GM21619 (cell line): Measurements from ENCODE around the gene VTN.

ENCODE experiments used
- ATAC-seq: cut with Tn5 transposase; IDR thresholded peaks from one replicate; pipeline ENCODE4 v1.9.1; 2021; ENCODE audit not compliant: unreplicated experiment

Gene VTN

DNA sequence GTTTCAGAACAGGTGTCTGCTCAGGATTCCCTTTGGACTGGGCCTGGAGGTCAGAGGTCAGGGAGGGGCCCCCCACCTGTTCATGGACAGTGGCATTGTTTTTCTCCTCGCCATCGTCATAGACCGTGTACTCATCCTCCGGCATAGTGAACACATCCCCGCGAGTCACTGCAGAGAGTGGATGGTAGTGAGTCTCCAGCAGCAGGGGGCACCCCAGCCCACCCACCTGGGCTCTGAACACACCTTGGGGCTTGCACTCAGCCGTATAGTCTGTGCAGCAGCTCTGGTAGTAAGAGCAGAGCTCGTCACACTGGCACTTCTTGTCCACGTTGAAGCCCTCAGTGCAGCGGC, 448 bp downstream of the VTN start:
- no peak for ATAC-seq

DNA sequence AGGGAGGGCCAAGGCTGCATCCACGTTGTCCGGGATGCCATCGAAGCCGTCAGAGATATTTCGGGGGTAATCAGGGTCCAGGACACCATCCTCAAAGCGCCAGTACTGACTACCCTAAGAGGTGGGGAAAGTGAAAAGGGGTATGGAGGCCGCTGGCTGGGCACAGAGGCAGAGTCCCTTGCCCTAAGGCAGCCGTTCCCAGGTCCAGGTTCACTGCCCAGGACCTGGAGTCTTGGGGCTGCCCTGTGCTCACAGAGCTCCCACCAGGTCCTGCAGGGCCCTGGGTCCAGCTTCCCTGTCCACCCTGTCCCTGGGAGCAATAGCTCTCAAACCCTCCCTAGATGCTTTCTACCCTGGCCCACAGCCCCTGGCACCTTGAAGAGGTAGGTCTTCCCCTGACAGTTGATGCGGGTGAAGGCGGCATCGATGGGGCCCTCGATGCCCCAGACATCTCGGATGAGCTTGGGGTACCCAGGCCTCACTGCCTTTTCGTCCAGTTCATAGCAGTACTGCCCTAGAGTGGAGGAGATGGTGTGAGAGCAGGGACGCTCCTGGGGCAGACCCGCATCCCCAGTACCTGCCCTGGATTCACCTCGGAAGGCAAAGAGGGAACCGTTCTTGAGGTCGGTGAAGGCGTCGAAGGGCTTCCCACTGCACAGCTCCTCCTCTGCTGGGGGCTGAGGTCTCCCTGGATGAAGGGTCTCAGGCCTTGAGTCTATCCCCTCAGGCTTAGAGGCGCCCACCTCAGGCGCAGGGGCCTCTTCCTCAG, 1.0 kb downstream of the VTN start:
- ATAC-seq: no peak

DNA sequence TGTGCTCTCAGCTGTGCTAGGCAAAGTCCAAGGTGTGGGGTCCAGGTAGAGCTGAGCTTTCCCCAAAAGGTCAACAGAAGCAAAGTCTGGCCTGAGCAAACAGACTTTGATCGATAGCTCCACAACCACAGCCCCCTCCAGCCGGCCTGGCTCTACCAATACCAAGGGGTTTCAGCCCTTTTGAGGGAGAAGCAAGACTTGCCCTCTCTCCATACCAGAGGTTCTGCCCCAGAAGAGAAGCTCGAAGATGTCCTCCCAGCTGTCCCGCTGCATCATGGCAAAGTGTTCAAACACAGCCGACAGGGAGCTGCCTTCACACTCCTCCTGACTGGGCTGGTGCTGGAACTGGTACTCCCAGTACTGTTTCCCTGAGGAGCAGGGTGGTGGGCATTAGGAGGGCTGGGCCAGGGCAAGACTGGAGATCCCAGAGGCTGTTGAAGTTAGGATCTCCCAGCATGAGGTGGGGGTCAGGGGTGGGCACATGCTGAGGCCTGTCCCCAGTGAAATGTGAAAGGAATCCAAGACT, 1.7 kb downstream of the VTN start:
- ATAC-seq: no peak

- ATAC-seq: no peak
These were observed 2.3 kb downstream of the VTN start for GRCh38 chr17:28367641-28368305.

DNA sequence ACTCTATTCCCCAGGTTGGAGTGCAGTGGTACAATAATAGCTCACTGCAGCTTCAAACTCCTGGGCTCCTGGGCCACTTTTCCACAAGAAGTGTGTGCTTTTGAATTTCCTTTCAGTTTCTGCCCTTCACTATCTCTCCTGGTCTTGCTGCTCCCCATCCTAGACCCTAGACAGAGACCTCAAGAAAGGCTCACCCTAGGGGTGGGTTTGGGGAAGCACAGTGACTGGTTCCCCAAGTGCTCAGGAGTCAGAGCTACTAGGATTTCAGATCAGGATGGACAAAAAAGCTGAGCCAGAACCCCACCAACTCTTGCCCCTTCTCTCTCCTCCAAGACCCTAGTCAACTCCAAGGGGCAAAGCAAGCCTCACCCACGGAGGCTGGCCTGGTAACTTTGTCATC, 3.5 kb downstream of the VTN start:
- ATAC-seq: no peak

- no peak for ATAC-seq
These were observed 4.6 kb downstream of the VTN start for GRCh38 chr17:28365487-28365886.

- no peak for ATAC-seq
These were observed 5.3 kb downstream of the VTN start, which contains the start of gene SEBOX for GRCh38 chr17:28364665-28365363. TSS of gene SEBOX (minus strand) at chr17:28365199. CDS start at chr17:28365151, 48 bp downstream.

GRCh38 chr17:28363776-28364650, 6.1 kb downstream of the VTN start:
- ATAC-seq: no peak

- no peak for ATAC-seq
These were observed 6.9 kb downstream of the VTN start for GRCh38 chr17:28363186-28363585.

- ATAC-seq: no peak
These were observed 12.3 kb downstream of the VTN start for GRCh38 chr17:28357901-28358197.

GRCh38 chr17:28357061-28357900, 12.8 kb downstream of the VTN start, which contains the start of gene POLDIP2:
TSS of gene POLDIP2 (minus strand) at chr17:28357527. CDS start at chr17:28357448, 79 bp downstream.
- ATAC-seq: peak; percentile 91

- no peak for ATAC-seq
These were observed 19.8 kb downstream of the VTN start for GRCh38 chr17:28350271-28350670.

GRCh38 chr17:28348979-28349378, 21.1 kb downstream of the VTN start:
- ATAC-seq: no peak

DNA sequence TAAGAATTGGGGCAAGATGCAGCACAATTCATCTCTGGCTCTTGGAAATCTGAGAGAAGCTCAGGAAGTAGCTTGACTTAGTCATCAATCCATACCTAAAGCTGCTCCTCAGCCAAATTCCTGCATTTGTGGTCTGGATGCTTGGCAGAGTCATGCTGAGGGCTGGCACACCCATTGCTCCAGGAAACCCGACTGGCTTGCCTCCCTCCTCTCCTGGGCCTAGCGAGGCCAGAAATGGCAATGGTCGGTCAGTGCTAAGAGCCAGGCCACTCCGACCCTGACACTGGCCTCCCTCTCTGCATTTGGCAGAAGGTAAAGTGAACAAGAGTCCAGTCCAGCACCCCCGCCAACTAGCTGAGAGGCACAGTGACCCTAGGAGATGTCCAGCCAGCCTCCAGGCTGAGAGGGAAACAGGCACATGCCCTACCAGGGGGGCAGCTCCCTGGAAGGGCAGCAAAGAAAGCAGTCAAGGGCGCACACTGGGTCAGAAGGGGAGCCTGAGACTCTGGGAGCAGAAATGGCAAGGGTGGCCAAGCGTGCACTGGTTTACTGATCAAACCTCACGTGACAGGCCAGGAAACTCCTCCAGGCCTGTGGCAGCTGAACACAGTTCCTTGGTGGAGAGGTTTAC, 22.7 kb downstream of the VTN start:
- ATAC-seq: no peak

DNA sequence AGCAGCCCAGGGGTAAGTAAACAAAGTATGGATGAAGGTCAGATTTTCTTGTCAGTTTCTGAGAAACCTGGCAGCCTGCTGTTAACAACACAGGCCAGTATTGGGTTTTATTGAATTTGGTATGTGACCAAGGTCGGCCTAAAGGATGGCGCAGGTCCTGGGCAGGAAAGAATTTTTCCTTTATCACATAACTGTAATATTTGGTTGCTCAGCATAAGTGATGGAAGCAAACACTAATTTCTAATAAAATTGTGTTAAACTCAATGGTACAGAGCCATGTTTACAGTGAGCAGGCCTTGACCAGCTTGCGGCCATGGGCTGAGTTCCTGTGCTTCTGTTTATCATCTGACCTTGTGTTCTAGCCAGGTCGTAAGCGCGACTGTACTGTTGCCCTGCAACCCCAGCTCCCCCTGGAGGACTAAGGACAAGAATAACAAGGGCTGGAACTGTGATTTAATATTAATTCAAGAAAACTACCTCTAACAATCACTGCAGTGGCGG, 23.3 kb downstream of the VTN start:
- ATAC-seq: no peak

DNA sequence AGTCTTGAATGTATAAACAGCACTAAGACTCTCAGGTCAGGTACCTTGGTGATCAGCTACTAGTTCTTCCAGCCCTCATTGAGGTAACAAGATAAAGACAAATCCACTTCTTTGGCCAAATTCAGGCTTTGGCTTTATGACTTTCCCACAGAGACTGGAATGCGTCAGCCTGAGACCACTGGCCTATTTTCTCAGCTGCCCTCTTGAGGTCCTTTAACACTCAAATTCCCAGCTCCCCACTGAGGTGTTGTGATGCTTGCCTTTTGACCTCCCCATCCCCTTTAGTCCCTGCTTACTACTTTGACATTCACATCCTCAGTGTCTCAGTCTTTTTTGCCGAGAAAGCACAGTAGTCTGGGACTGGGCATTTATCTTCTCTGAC, 23.9 kb downstream of the VTN start:
- ATAC-seq: no peak

DNA sequence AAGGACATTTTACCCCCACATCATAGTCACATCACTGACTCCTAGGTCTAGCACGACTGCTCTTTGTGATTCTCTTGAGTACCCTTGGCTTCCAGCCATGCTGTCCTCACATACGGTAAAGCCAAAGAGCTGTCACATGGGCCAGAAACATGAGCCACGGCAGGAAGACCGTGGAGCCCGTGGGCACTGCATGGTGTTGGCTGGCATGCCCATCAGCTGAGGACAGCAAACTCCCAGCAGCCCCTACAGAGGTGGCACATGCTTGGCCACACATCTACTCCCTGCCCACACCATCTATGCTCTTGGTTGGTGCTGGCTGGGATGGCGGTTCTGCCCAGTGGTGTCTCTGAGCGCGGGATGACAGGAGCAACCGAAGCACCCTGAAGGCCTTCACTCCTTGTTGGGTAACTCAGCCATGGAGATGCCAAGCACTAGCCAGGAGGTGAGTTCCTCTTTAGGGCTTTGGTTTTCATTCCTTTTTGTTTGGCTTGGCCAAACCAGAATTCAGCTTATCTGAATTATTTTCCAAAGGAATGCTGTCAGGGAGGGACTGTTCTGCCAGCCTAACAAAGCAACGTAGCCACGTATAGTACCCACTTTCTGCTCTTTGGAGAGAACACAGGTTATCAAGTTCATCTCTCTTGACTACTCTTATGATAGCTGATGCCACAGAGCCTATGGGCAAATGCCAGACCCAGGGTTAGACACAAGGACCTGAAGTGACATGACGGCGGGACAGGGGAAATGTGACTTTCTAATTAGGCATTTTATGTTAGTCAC, 24.5 kb downstream of the VTN start:
- no peak for ATAC-seq

GRCh38 chr17:28344435-28344901, 25.6 kb downstream of the VTN start:
- ATAC-seq: no peak

- no peak for ATAC-seq
These were observed 26.1 kb downstream of the VTN start for GRCh38 chr17:28344011-28344410.
